H9 (cell line): ENCODE data around the gene CYP4F2. TPM values are rescaled to one million over a fixed set of nuclear protein-coding genes. Genes with fewer than 3 reads are reported as not detected.

Source experiments
- DNase-seq: peaks from one replicate; pipeline ENCODE4 v3.0.0-alpha.2; 2017
- H2AFZ ChIP-seq: one replicate; pipeline ENCODE4 v1.6.1; 2013; ENCODE audit warnings: mild to moderate bottlenecking, low read length, control low read depth, moderate library complexity
- H2AK5ac ChIP-seq: 2 replicates; pipeline ENCODE4 v1.6.1; 2013; ENCODE audit warnings: low read length, control low read depth, mixed read lengths; ENCODE audit not compliant: insufficient read length
- H2BK120ac ChIP-seq: one replicate; pipeline ENCODE4 v1.6.1; 2013; ENCODE audit warnings: low read depth, mild to moderate bottlenecking, low read length, control low read depth, inconsistent platforms; ENCODE audit not compliant: poor library complexity, severe bottlenecking
- H2BK12ac ChIP-seq: 2 replicates; pipeline ENCODE4 v1.6.1; 2013; ENCODE audit warnings: low read length, control low read depth, mixed read lengths, low read depth; ENCODE audit not compliant: insufficient read length
- H2BK15ac ChIP-seq: 2 replicates; pipeline ENCODE4 v1.6.1; 2013; ENCODE audit warnings: low read depth, low read length, control low read depth
- H2BK20ac ChIP-seq: one replicate; pipeline ENCODE4 v1.6.1; 2013; ENCODE audit warnings: low read depth, mild to moderate bottlenecking, low read length, control low read depth, inconsistent platforms; ENCODE audit not compliant: poor library complexity, severe bottlenecking
- H2BK5ac ChIP-seq: 2 replicates; pipeline ENCODE4 v1.6.1; 2013; ENCODE audit warnings: low read length, control low read depth, mixed read lengths; ENCODE audit not compliant: insufficient read length
- H3K14ac ChIP-seq: 2 replicates; pipeline ENCODE4 v1.6.1; 2013; ENCODE audit warnings: low read length, control low read depth; ENCODE audit not compliant: insufficient read depth
- H3K18ac ChIP-seq: 2 replicates; pipeline ENCODE4 v1.6.1; 2013; ENCODE audit warnings: low read depth, mild to moderate bottlenecking, mixed read lengths, low read length, control low read depth; ENCODE audit not compliant: insufficient read length
- H3K23ac ChIP-seq: 2 replicates; pipeline ENCODE4 v1.6.1; 2013; ENCODE audit warnings: low read length, control low read depth, mixed read lengths, low read depth; ENCODE audit not compliant: insufficient read length
- H3K23me2 ChIP-seq: 2 replicates; pipeline ENCODE4 v1.6.1; 2013; ENCODE audit warnings: low read depth, mild to moderate bottlenecking, mixed read lengths, low read length, control low read depth; ENCODE audit not compliant: insufficient read length, poor library complexity, severe bottlenecking
- H3K27ac ChIP-seq: 2 replicates; pipeline ENCODE4 v1.5.1; 2013; ENCODE audit warnings: low read length, control low read depth, mixed read lengths, low read depth; ENCODE audit not compliant: insufficient read length
- H3K27me3 ChIP-seq: 2 replicates; pipeline ENCODE4 v1.6.1; 2013; ENCODE audit warnings: low read length, control low read depth, inconsistent platforms; ENCODE audit not compliant: insufficient read depth
- H3K4ac ChIP-seq: 2 replicates; pipeline ENCODE4 v1.6.1; 2013; ENCODE audit warnings: low read depth, mild to moderate bottlenecking, control low read depth, inconsistent platforms, low read length, moderate library complexity
- H3K4me1 ChIP-seq: 2 replicates; pipeline ENCODE4 v1.6.1; 2013; ENCODE audit warnings: low read length, control low read depth, inconsistent platforms; ENCODE audit not compliant: insufficient read depth
- H3K4me2 ChIP-seq: 2 replicates; pipeline ENCODE4 v1.6.1; 2013; ENCODE audit warnings: low read length, control low read depth, mixed read lengths; ENCODE audit not compliant: insufficient read length, insufficient read depth
- H3K56ac ChIP-seq: 2 replicates; pipeline ENCODE4 v1.6.1; 2013; ENCODE audit warnings: low read depth, mild to moderate bottlenecking, mixed read lengths, low read length, control low read depth; ENCODE audit not compliant: insufficient read length
- H3K79me1 ChIP-seq: 2 replicates; pipeline ENCODE4 v1.6.1; 2013; ENCODE audit warnings: low read depth, mild to moderate bottlenecking, moderate library complexity, low read length, control low read depth, inconsistent platforms; ENCODE audit not compliant: insufficient read depth, poor library complexity, severe bottlenecking
- H3K79me2 ChIP-seq: 2 replicates; pipeline ENCODE4 v1.6.1; 2013; ENCODE audit warnings: low read length, control low read depth, inconsistent platforms; ENCODE audit not compliant: insufficient read depth
- H3K9ac ChIP-seq: 2 replicates; pipeline ENCODE4 v1.6.1; 2013; ENCODE audit warnings: low read length, control low read depth, mixed read lengths; ENCODE audit not compliant: insufficient read length; ENCODE audit errors: extremely low read depth
- H3K9me3 ChIP-seq: one replicate; pipeline ENCODE4 v1.6.1; 2013; ENCODE audit warnings: low read depth, low read length, inconsistent platforms; ENCODE audit not compliant: control insufficient read depth
- H3T11ph ChIP-seq: one replicate; pipeline ENCODE4 v1.6.1; 2013; ENCODE audit warnings: mild to moderate bottlenecking, low read length, control low read depth, inconsistent platforms
- H4K20me1 ChIP-seq: one replicate; pipeline ENCODE4 v1.6.1; 2013; ENCODE audit not compliant: control insufficient read depth, insufficient read length, insufficient read depth
- H4K5ac ChIP-seq: 2 replicates; pipeline ENCODE4 v1.6.1; 2013; ENCODE audit warnings: low read depth, mild to moderate bottlenecking, mixed read lengths, low read length, control low read depth; ENCODE audit not compliant: insufficient read length
- H4K8ac ChIP-seq: replicated peaks from 2 replicates; pipeline ENCODE4 v1.6.1; 2013; ENCODE audit warnings: low read length, control low read depth, mixed read lengths, low read depth; ENCODE audit not compliant: insufficient read length
- H4K91ac ChIP-seq: 2 replicates; pipeline ENCODE4 v1.6.1; 2013; ENCODE audit warnings: low read depth, mild to moderate bottlenecking, moderate library complexity, mixed read lengths, low read length, control low read depth; ENCODE audit not compliant: insufficient read length
- H3K27ac Mint-ChIP-seq, 3 experiments: 2 replicates in 2 of 3; 3 replicates in 1 of 3; pipeline ENCODE4 v1.8.0; 2020 to 2021; ENCODE audit warnings: mixed read lengths in 3 of 3, mild to moderate bottlenecking in 1 of 3, moderate library complexity in 1 of 3
- H3K27me3 Mint-ChIP-seq: 2 replicates; pipeline ENCODE4 v1.8.0; 2021; ENCODE audit warnings: low read depth, mild to moderate bottlenecking, moderate library complexity, mixed read lengths
- H3K36me3 Mint-ChIP-seq, 3 experiments: 2 replicates in 2 of 3; 3 replicates in 1 of 3; pipeline ENCODE4 v1.8.0; 2020 to 2021; ENCODE audit warnings: low read depth in 3 of 3, mixed read lengths in 3 of 3; ENCODE audit not compliant: insufficient read depth in 1 of 3
- H3K4me1 Mint-ChIP-seq, 2 experiments: 2 replicates each; pipeline ENCODE4 v1.8.0; 2020; ENCODE audit warnings: mixed read lengths in 2 of 2
- H3K4me3 Mint-ChIP-seq, 2 experiments: 2 replicates in 1 of 2; 3 replicates in 1 of 2; pipeline ENCODE4 v1.8.0; 2020 to 2021; ENCODE audit warnings: mild to moderate bottlenecking in 2 of 2, mixed read lengths in 2 of 2, moderate library complexity in 1 of 2
- H3K9me3 Mint-ChIP-seq, 2 experiments: 2 replicates in 1 of 2; 3 replicates in 1 of 2; pipeline ENCODE4 v1.8.0; 2020; ENCODE audit warnings: mild to moderate bottlenecking in 2 of 2, mixed read lengths in 2 of 2, moderate library complexity in 1 of 2
- WGBS: extraction: QIAGEN DNeasy Blood & Tissue Kit; methylation state at CpG from one replicate; pipeline ENCODE4 v1.1.7; 2013; ENCODE audit warnings: missing lambda C conversion rate, low lambda C conversion rate, mixed read lengths; ENCODE audit not compliant: insufficient read length; ENCODE audit errors: extremely low coverage; 5-methylcytosine and 5-hydroxymethylcytosine counted together
- total RNA-seq: library from RNA; stranded (reverse); gene quantifications from 2 replicates; pipeline ENCODE4 v1.2.1, GENCODE V29; 2021
- TF ChIP-seq, protein P1 (sequence below): fragments of 200-600 bp; sonication (generic); conservative IDR thresholded peaks from 3 replicates; pipeline ENCODE4 v1.8.0; 2021; ENCODE audit warnings: antibody characterized with exemption, mild to moderate bottlenecking

The CYP4F2 gene
- total RNA-seq, 1 experiment from 2014 or later = not detected

DNA sequence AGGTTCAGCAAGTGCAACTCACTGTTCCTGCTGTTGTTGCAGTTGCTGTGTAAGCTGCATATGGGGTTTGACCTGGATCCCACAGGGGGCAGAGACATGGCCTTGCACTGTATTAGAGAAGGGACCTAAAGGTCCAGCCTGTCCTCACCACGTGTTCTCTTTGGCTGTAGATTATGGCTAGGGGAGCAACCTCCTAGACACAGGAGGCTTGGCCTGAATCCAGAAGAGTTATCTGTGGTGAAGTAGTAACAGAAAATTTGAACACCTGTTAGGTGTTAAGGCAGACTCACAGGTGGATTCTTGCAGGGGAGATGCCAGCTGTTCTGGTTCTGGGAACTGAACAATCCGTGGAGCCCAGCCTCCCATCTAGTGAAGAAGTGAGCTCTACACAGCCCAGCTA is 39.9 kb upstream of the CYP4F2 start:
- Histone ChIP-seq H2BK5ac (no peak overlapping the region), H3K79me1 (no peaks in the 10 kb centered on the region), H2BK15ac (no peak overlapping the region), H4K91ac (no peak overlapping the region), H3K9ac (no peak overlapping the region), H3K18ac (no peak overlapping the region), H3K79me2 (no peaks in the 10 kb centered on the region), H4K8ac (no peak overlapping the region), H3K14ac (no peak overlapping the region), H2AK5ac (no peak overlapping the region), H3K4me2 (no peak overlapping the region), H3K27ac (no peak overlapping the region), H2AFZ (no peak overlapping the region), H3K9me3 (peaks cover 83% of the 10 kb centered on the region), H3K4ac (no peak overlapping the region), H3K23ac (no peak overlapping the region), H3K4me1 (no peaks in the 10 kb centered on the region), H4K20me1 (no peaks in the 10 kb centered on the region), H3T11ph (no peak overlapping the region), H4K5ac (no peak overlapping the region), H3K23me2 (no peaks in the 10 kb centered on the region), H3K56ac (no peak overlapping the region), H3K27me3 (no peaks in the 10 kb centered on the region; the same call in 1 of the 2 replicates), H2BK20ac (no peak overlapping the region), H2BK120ac (no peak overlapping the region), H2BK12ac (no peak overlapping the region)
- WGBS = no CpG with 5 or more reads among the region's 2 CpGs
- peaks cover 0 to 15% (median 5%) of the 10 kb centered on the region in 3 experiments; a peak in 5 of 7 replicates for H3K36me3 Mint-ChIP-seq
- H3K27me3 Mint-ChIP-seq = no peaks in the 10 kb centered on the region
- TF ChIP-seq, protein P1, sequence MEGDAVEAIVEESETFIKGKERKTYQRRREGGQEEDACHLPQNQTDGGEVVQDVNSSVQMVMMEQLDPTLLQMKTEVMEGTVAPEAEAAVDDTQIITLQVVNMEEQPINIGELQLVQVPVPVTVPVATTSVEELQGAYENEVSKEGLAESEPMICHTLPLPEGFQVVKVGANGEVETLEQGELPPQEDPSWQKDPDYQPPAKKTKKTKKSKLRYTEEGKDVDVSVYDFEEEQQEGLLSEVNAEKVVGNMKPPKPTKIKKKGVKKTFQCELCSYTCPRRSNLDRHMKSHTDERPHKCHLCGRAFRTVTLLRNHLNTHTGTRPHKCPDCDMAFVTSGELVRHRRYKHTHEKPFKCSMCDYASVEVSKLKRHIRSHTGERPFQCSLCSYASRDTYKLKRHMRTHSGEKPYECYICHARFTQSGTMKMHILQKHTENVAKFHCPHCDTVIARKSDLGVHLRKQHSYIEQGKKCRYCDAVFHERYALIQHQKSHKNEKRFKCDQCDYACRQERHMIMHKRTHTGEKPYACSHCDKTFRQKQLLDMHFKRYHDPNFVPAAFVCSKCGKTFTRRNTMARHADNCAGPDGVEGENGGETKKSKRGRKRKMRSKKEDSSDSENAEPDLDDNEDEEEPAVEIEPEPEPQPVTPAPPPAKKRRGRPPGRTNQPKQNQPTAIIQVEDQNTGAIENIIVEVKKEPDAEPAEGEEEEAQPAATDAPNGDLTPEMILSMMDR = no peak
- H3K4me1 Mint-ChIP-seq = no peaks in the 10 kb centered on the region
- H3K27ac Mint-ChIP-seq = no peak overlapping the region
- no peak overlapping the region for H3K4me3 Mint-ChIP-seq
- H3K9me3 Mint-ChIP-seq = peaks cover 80 to 84% of the 10 kb centered on the region in 2 experiments
- DNase-seq = no peak
